H1 (cell line): ENCODE data around the gene PLA2G4E.

Experiments
- CTCF ChIP-seq, 3 experiments: IDR thresholded peaks; 1 replicate in 2 of 3; 2 replicates in 1 of 3; pipeline versions ENCODE4 v1.5.1 to v1.6.1; 2011; ENCODE audit warnings: low read length in 3 of 3, mild to moderate bottlenecking in 3 of 3, inconsistent platforms in 2 of 3, low read depth in 1 of 3, moderate library complexity in 1 of 3; ENCODE audit not compliant: insufficient read depth in 1 of 3; ENCODE audit errors: control extremely low read depth in 1 of 3
- EP300 ChIP-seq, 2 experiments: IDR thresholded peaks; 1 replicate in 1 of 2; 2 replicates in 1 of 2; pipeline ENCODE4 v1.6.1; 2011 to 2012; ENCODE audit warnings: low read depth in 2 of 2, low read length in 2 of 2, mild to moderate bottlenecking in 2 of 2, borderline replicate concordance in 1 of 2, inconsistent platforms in 1 of 2, moderate library complexity in 1 of 2
- EZH2 ChIP-seq: fragments of 200-600 bp; sonication (generic); IDR thresholded peaks from 2 replicates; pipeline ENCODE4 v1.7.1; 2012; ENCODE audit warnings: low read depth, mild to moderate bottlenecking, moderate library complexity, low read length, inconsistent platforms; ENCODE audit not compliant: severe bottlenecking
- GTF2F1 ChIP-seq: IDR thresholded peaks from 2 replicates; pipeline ENCODE4 v1.6.1; 2012; ENCODE audit warnings: low read depth, low read length, improper control_type of control experiment, borderline replicate concordance
- MAFK ChIP-seq: IDR thresholded peaks from 2 replicates; pipeline ENCODE4 v1.6.1; 2012; ENCODE audit warnings: low read depth, mild to moderate bottlenecking, improper control_type of control experiment, low read length
- NRF1 ChIP-seq: IDR thresholded peaks from 2 replicates; pipeline ENCODE4 v1.6.1; 2011; ENCODE audit warnings: mild to moderate bottlenecking, low read depth, low read length, improper control_type of control experiment
- PHF8 ChIP-seq: fragments of 200-600 bp; sonication (generic); conservative IDR thresholded peaks from 2 replicates; pipeline ENCODE4 v1.7.1; 2012; ENCODE audit warnings: low read depth, mild to moderate bottlenecking, inconsistent platforms, low read length, moderate library complexity
- POLR2AphosphoS5 ChIP-seq: IDR thresholded peaks from 2 replicates; pipeline ENCODE4 v1.6.1; 2011; ENCODE audit warnings: low read depth, low read length
- TBP ChIP-seq: IDR thresholded peaks from 2 replicates; pipeline ENCODE4 v1.6.1; 2011; ENCODE audit warnings: low read depth, low read length, improper control_type of control experiment
- TCF12 ChIP-seq: IDR thresholded peaks from 2 replicates; pipeline ENCODE4 v1.6.1; 2011; ENCODE audit warnings: low read depth, mild to moderate bottlenecking, low read length
- ZNF274 ChIP-seq: IDR thresholded peaks from 2 replicates; pipeline ENCODE4 v1.7.0; 2012; ENCODE audit warnings: low read length, borderline replicate concordance; ENCODE audit errors: extremely low read depth

DNA sequence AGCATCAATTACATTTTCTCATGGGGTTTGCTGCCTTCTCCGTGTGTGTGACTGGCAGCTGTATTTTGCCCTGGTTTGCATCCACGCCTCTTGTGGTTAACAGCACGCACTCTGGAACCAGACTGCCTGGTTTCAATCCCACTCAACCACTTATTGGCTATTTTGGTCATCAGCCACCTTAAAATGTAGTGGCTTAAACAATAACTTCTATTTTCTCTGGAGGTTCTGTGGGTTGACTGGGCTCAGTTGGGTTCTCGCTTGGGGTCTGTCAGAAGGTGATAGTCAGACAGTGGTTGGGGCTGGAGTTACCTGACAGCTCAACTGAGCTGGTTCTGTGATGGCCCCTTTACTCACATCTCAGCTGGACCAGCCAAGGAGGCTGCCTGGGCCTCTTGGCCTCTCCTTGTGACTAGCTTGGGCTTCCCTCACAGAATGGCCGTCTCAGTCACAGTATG, 85.2 kb downstream of the PLA2G4E start:
- TF ChIP-seq PHF8 (no peak), TCF12 (no peak), CTCF (IDR thresholded peaks at IDR 0.05; ENCODE audit: control extremely low read depth in 1 of 3, insufficient read depth in 1 of 3, low read depth in 1 of 3, low read length in 3 of 3) (no peak), ZNF274 (no peak), EZH2 (no peak), POLR2AphosphoS5 (no peak), TBP (no peak), EP300 (IDR thresholded peaks at IDR 0.05; ENCODE audit: borderline replicate concordance in 1 of 2, low read depth in 2 of 2, low read length in 2 of 2) (no peak), MAFK (no peak), NRF1 (no peak), GTF2F1 (no peak)
